ENCODE data around the gene GNG7. TPM values are rescaled to one million over a fixed set of nuclear protein-coding genes. Genes with fewer than 3 reads are reported as not detected.

GNG7 gene
- polyA plus RNA-seq, 3 donors = 1.1 to 1.6 (median 1.3) TPM

- H3K4me3 ChIP-seq (replicated peaks in 1 of 3; ENCODE audit: low read depth in 2 of 3, low read length in 3 of 3) = no peak overlapping the region
- no peak for DNase-seq
- no peak overlapping the region for H3K4me2 ChIP-seq (replicated peaks; ENCODE audit: extremely low read depth, low read length, poor library complexity, severe bottlenecking)
- H3K9me3 Mint-ChIP-seq = peaks cover 0 to 1% (median 0%) of the 10 kb centered on the region in 7 donors
- no peaks in the 10 kb centered on the region for H3K36me3 Mint-ChIP-seq
- peaks cover 11 to 25% (median 15%) of the 10 kb centered on the region in 3 donors for H3K27me3 Mint-ChIP-seq (ENCODE audit: low read depth in 3 of 3)
- H3K4me1 Mint-ChIP-seq = peaks cover 7% of the 10 kb centered on the region
- no peak overlapping the region for H3K4me3 Mint-ChIP-seq
- H3K9ac ChIP-seq (ENCODE audit: insufficient read depth, low read length, poor library complexity, severe bottlenecking) = no peak overlapping the region
- H2AFZ ChIP-seq (ENCODE audit: insufficient read depth, low read depth, low read length, poor library complexity, severe bottlenecking) = no peak overlapping the region
- peaks cover 7% of the 10 kb centered on the region for H3K79me2 ChIP-seq (ENCODE audit: insufficient read depth, low read length)
- no peak overlapping the region for H3K27ac ChIP-seq (ENCODE audit: low read depth in 1 of 2, low read length in 2 of 2)
- H4K20me1 ChIP-seq (ENCODE audit: insufficient read depth, low read length) = no peaks in the 10 kb centered on the region
- no peaks in the 10 kb centered on the region for H3K27me3 ChIP-seq (ENCODE audit: control insufficient read depth in 2 of 2, insufficient read depth in 2 of 2, low read length in 2 of 2)
- H3K36me3 ChIP-seq (replicated peaks in 1 of 2; ENCODE audit: control insufficient read depth in 1 of 2, insufficient read depth in 2 of 2, low read length in 2 of 2) = no peaks in the 10 kb centered on the region
- no peaks in the 10 kb centered on the region for H3K9me3 ChIP-seq (replicated peaks in 1 of 2; ENCODE audit: control insufficient read depth in 1 of 2, insufficient read depth in 1 of 2, low read length in 2 of 2)
- TF ChIP-seq CTCF (IDR thresholded peaks at IDR 0.05) = no peak
- peaks cover 5 to 10% of the 10 kb centered on the region in 2 donors for H3K4me1 ChIP-seq (ENCODE audit: control insufficient read depth in 1 of 2, insufficient read depth in 2 of 2, low read length in 2 of 2)
- H3K27ac Mint-ChIP-seq = no peak overlapping the region
- intact Hi-C loops (cut with micrococcal nuclease) = loop anchor here in 1 of 2 donors (10.0 kb wide), 1 partner anchor 279 kb away; no protein-coding TSS in a partner anchor
- WGBS (ENCODE audit: insufficient coverage) = no CpG with 5 or more reads among the region's 4 CpGs
Measured at GRCh38 chr19:2744113-2744512, 41.6 kb upstream of the GNG7 start.

GRCh38 chr19:2743099-2743498 is 40.6 kb upstream of the GNG7 start:
- Histone ChIP-seq H3K4me3 (replicated peaks in 1 of 3; ENCODE audit: low read depth in 2 of 3, low read length in 3 of 3) (no peak overlapping the region), H2AFZ (ENCODE audit: insufficient read depth, low read depth, low read length, poor library complexity, severe bottlenecking) (no peak overlapping the region), H3K79me2 (ENCODE audit: insufficient read depth, low read length) (peaks cover 16% of the 10 kb centered on the region), H3K9ac (ENCODE audit: insufficient read depth, low read length, poor library complexity, severe bottlenecking) (no peak overlapping the region), H3K27me3 (ENCODE audit: control insufficient read depth in 2 of 2, insufficient read depth in 2 of 2, low read length in 2 of 2) (no peaks in the 10 kb centered on the region), H3K36me3 (replicated peaks in 1 of 2; ENCODE audit: control insufficient read depth in 1 of 2, insufficient read depth in 2 of 2, low read length in 2 of 2) (no peaks in the 10 kb centered on the region), H3K9me3 (replicated peaks in 1 of 2; ENCODE audit: control insufficient read depth in 1 of 2, insufficient read depth in 1 of 2, low read length in 2 of 2) (no peaks in the 10 kb centered on the region), H4K20me1 (ENCODE audit: insufficient read depth, low read length) (no peaks in the 10 kb centered on the region), H3K27ac (ENCODE audit: low read depth in 1 of 2, low read length in 2 of 2) (no peak overlapping the region), H3K4me1 (ENCODE audit: control insufficient read depth in 1 of 2, insufficient read depth in 2 of 2, low read length in 2 of 2) (peaks cover 15% of the 10 kb centered on the region in 2 donors), H3K4me2 (replicated peaks; ENCODE audit: extremely low read depth, low read length, poor library complexity, severe bottlenecking) (no peak overlapping the region)
- WGBS (ENCODE audit: insufficient coverage) = 100% methylated on average over 3 of the region's 8 CpGs
- Mint-ChIP-seq H3K36me3 (no peaks in the 10 kb centered on the region), H3K27ac (no peak overlapping the region), H3K4me3 (no peak overlapping the region), H3K9me3 (peaks cover 0 to 1% (median 0%) of the 10 kb centered on the region in 7 donors), H3K4me1 (peaks cover 16% of the 10 kb centered on the region), H3K27me3 (ENCODE audit: low read depth in 3 of 3) (peaks cover 11 to 23% (median 15%) of the 10 kb centered on the region in 3 donors)
- intact Hi-C loops (cut with micrococcal nuclease) = loop anchor here in 1 of 2 donors (10.0 kb wide), 1 partner anchor 278 kb away; no protein-coding TSS in a partner anchor
- no peak for TF ChIP-seq CTCF (IDR thresholded peaks at IDR 0.05)
- no peak for DNase-seq
